Measurements from ENCODE around the gene POR. TPM values are rescaled to one million over a fixed set of nuclear protein-coding genes. Genes with fewer than 3 reads are reported as not detected.

The POR gene
- polyA plus RNA-seq, 1 of the 3 experiments (the other 2 are of a cell fraction): 68.7 TPM

DNA sequence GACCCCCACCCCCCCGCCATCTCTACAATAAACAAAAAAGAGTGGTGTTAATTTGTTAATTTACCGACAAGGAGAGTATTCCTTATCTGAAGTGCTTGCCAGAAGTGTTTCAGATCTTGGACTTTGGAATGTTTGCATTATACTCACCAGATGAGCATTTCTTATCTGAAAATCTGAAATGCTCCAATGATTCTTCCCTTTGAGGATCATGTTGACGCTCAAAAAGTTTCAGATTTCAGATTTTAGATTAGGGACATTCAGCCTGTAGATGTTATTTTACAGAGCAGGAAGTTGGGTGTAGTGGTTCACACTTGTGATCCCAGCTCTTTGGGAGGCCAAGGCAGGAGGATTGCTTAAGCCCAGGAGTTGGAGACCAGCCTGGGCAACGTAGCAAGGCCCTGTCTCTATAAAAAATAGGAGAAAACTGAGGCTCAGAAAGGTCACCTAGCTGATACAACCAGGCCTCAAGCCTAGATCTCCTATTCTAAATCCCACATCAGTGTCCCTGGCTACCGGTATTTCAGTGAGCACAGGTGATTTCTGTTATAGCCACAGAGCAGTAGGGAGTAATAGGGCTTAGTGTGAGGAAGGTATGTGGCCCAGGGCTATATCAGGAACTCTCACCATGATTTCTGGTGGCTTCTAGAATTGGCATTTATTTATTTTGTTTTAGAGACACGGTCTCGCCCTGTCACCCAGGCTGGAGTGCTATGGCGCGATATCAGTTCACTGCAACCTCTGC lies 44.0 kb downstream of the POR start:
- Histone ChIP-seq H3K27ac (ENCODE audit: low read depth in 2 of 2, low read length in 1 of 2) (no peak overlapping the region), H3K79me2 (ENCODE audit: insufficient read depth) (no peaks in the 10 kb centered on the region), H2AFZ (ENCODE audit: low read depth) (no peak overlapping the region), H3K9me3 (no peaks in the 10 kb centered on the region), H3K4me3 (ENCODE audit: low read depth in 2 of 2, low read length in 1 of 2) (no peak overlapping the region), H3K27me3 (ENCODE audit: insufficient read depth) (no peaks in the 10 kb centered on the region), H3K9me2 (no peaks in the 10 kb centered on the region), H4K20me1 (ENCODE audit: insufficient read depth) (no peaks in the 10 kb centered on the region), H3K9ac (no peak overlapping the region), H3F3A (replicated peaks; ENCODE audit: insufficient read depth) (peaks cover 5% of the 10 kb centered on the region), H3K4me1 (ENCODE audit: control insufficient read depth in 1 of 2, insufficient read depth in 2 of 2, low read depth in 1 of 2, low read length in 1 of 2) (peaks cover 0 to 10% of the 10 kb centered on the region in 2 experiments; a peak in 2 of 4 replicates), H3K36me3 (replicated peaks in 1 of 2; ENCODE audit: control insufficient read depth in 1 of 2, insufficient read depth in 2 of 2, low read length in 1 of 2) (peaks cover 7 to 20% of the 10 kb centered on the region in 2 experiments), H3K4me2 (0 out of 2 replicates have a peak overlapping the region, but pooled peaks have one; percentile 11)
- 85% methylated on average over 9 of the region's 9 CpGs for WGBS (ENCODE audit: low lambda C conversion rate)
- no peak for DNase-seq
- CTCF ChIA-PET: no interaction called here
- TF ChIP-seq, protein P1, sequence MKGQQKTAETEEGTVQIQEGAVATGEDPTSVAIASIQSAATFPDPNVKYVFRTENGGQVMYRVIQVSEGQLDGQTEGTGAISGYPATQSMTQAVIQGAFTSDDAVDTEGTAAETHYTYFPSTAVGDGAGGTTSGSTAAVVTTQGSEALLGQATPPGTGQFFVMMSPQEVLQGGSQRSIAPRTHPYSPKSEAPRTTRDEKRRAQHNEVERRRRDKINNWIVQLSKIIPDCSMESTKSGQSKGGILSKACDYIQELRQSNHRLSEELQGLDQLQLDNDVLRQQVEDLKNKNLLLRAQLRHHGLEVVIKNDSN (IDR thresholded peaks at IDR 0.05; ENCODE audit: borderline replicate concordance, low read depth): no peak
- no peak for TF ChIP-seq CHD2 (IDR thresholded peaks at IDR 0.05; ENCODE audit: low read length, partially characterized antibody)
- TF ChIP-seq ELF1 (IDR thresholded peaks at IDR 0.05): peak; percentile 58; the same call in 1 of the 2 replicates
- TF ChIP-seq, protein P2, sequence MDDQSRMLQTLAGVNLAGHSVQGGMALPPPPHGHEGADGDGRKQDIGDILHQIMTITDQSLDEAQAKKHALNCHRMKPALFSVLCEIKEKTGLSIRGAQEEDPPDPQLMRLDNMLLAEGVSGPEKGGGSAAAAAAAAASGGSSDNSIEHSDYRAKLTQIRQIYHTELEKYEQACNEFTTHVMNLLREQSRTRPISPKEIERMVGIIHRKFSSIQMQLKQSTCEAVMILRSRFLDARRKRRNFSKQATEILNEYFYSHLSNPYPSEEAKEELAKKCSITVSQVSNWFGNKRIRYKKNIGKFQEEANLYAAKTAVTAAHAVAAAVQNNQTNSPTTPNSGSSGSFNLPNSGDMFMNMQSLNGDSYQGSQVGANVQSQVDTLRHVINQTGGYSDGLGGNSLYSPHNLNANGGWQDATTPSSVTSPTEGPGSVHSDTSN (IDR thresholded peaks at IDR 0.05): peak; percentile 52
- peak; percentile 79 for TF ChIP-seq TCF12 (IDR thresholded peaks at IDR 0.05)
- TF ChIP-seq NFIC (IDR thresholded peaks at IDR 0.05; ENCODE audit: borderline replicate concordance): 0 out of 2 replicates have a peak, but pooled peaks have one; percentile 14
- POLR2A ChIA-PET: no interaction called here

DNA sequence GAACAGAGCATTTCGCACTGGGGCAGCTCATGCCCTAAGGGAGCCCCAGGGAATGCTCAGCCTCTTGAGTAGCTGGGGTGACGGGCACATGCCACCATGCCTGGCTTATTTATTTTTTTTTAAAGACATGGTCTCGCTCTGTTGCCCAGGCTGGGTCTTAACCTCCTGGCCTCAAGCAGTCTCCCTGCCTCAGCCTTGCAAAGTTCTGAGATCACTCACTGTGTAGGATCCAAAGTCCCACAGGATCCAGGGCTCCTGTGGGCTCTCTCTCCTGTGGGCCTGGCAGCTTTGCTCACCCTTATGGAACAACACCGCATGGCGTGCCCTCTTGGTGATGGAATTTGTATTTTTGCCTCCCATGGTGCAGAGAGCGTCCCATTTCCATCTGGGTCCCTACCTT lies 45.4 kb downstream of the POR start:
- no peak overlapping the region for H2AFZ ChIP-seq (ENCODE audit: low read depth)
- H3K9ac ChIP-seq: no peak overlapping the region
- 92% methylated on average over 6 of the region's 6 CpGs for WGBS (ENCODE audit: low lambda C conversion rate)
- no peak overlapping the region for H3K27ac ChIP-seq (ENCODE audit: low read depth in 2 of 2, low read length in 1 of 2)
- H3K79me2 ChIP-seq (ENCODE audit: insufficient read depth): no peaks in the 10 kb centered on the region
- H4K20me1 ChIP-seq (ENCODE audit: insufficient read depth): no peaks in the 10 kb centered on the region
- ChIA-PET CTCF (interaction anchor here (0.6 to 1.3 kb wide), 4 partner anchors 9 to 62 kb away, joined by 3 to 6 read pairs (median 3); no protein-coding TSS in a partner anchor), POLR2A (interaction anchor here (0.6 kb wide), 1 partner anchor 12 kb away, joined by 3 read pairs; no protein-coding TSS in a partner anchor)
- no peak for DNase-seq
- H3F3A ChIP-seq (replicated peaks; ENCODE audit: insufficient read depth): peaks cover 5% of the 10 kb centered on the region
- TF ChIP-seq EP300 (IDR thresholded peaks at IDR 0.05; ENCODE audit: borderline replicate concordance in 1 of 2, low read depth in 1 of 2, low read length in 1 of 2) (no peak), GATA2 (CRISPR knock-in tag; IDR thresholded peaks at IDR 0.05) (no peak), FOSL2 (IDR thresholded peaks at IDR 0.05; ENCODE audit: borderline replicate concordance, low read depth) (no peak), RAD21 (IDR thresholded peaks at IDR 0.05; ENCODE audit: low read length) (no peak), CHD2 (IDR thresholded peaks at IDR 0.05; ENCODE audit: low read length, partially characterized antibody) (no peak), NFIC (IDR thresholded peaks at IDR 0.05; ENCODE audit: borderline replicate concordance) (no peak), FOXM1 (IDR thresholded peaks at IDR 0.05; ENCODE audit: low read depth) (no peak), SMC3 (IDR thresholded peaks at IDR 0.05; ENCODE audit: low read depth, low read length) (no peak), RCOR1 (IDR thresholded peaks at IDR 0.05; ENCODE audit: low read length) (no peak), YY1 (IDR thresholded peaks at IDR 0.05; ENCODE audit: low read depth) (no peak)
- TF ChIP-seq, protein P1 (IDR thresholded peaks at IDR 0.05; ENCODE audit: borderline replicate concordance, low read depth): no peak
- TF ChIP-seq, protein P3, sequence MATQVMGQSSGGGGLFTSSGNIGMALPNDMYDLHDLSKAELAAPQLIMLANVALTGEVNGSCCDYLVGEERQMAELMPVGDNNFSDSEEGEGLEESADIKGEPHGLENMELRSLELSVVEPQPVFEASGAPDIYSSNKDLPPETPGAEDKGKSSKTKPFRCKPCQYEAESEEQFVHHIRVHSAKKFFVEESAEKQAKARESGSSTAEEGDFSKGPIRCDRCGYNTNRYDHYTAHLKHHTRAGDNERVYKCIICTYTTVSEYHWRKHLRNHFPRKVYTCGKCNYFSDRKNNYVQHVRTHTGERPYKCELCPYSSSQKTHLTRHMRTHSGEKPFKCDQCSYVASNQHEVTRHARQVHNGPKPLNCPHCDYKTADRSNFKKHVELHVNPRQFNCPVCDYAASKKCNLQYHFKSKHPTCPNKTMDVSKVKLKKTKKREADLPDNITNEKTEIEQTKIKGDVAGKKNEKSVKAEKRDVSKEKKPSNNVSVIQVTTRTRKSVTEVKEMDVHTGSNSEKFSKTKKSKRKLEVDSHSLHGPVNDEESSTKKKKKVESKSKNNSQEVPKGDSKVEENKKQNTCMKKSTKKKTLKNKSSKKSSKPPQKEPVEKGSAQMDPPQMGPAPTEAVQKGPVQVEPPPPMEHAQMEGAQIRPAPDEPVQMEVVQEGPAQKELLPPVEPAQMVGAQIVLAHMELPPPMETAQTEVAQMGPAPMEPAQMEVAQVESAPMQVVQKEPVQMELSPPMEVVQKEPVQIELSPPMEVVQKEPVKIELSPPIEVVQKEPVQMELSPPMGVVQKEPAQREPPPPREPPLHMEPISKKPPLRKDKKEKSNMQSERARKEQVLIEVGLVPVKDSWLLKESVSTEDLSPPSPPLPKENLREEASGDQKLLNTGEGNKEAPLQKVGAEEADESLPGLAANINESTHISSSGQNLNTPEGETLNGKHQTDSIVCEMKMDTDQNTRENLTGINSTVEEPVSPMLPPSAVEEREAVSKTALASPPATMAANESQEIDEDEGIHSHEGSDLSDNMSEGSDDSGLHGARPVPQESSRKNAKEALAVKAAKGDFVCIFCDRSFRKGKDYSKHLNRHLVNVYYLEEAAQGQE (IDR thresholded peaks at IDR 0.05; ENCODE audit: low read depth, low read length): no peak
- TF ChIP-seq, protein P4, sequence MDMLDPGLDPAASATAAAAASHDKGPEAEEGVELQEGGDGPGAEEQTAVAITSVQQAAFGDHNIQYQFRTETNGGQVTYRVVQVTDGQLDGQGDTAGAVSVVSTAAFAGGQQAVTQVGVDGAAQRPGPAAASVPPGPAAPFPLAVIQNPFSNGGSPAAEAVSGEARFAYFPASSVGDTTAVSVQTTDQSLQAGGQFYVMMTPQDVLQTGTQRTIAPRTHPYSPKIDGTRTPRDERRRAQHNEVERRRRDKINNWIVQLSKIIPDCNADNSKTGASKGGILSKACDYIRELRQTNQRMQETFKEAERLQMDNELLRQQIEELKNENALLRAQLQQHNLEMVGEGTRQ (IDR thresholded peaks at IDR 0.05; ENCODE audit: borderline replicate concordance, low read depth, low read length): no peak
- no peak overlapping the region for H3K4me2 ChIP-seq
- no peaks in the 10 kb centered on the region for H3K9me2 ChIP-seq
- H3K36me3 ChIP-seq (replicated peaks in 1 of 2; ENCODE audit: control insufficient read depth in 1 of 2, insufficient read depth in 2 of 2, low read length in 1 of 2): peaks cover 4 to 13% of the 10 kb centered on the region in 2 experiments
- H3K27me3 ChIP-seq (ENCODE audit: insufficient read depth): no peaks in the 10 kb centered on the region
- H3K9me3 ChIP-seq: no peaks in the 10 kb centered on the region
- H3K4me3 ChIP-seq (ENCODE audit: low read depth in 2 of 2, low read length in 1 of 2): no peak overlapping the region
- peaks cover 0 to 12% of the 10 kb centered on the region in 2 experiments; a peak in 2 of 4 replicates for H3K4me1 ChIP-seq (ENCODE audit: control insufficient read depth in 1 of 2, insufficient read depth in 2 of 2, low read depth in 1 of 2, low read length in 1 of 2)
